Measurements from ENCODE around the gene TMEM260. TPM values are rescaled to one million over a fixed set of nuclear protein-coding genes. Genes with fewer than 3 reads are reported as not detected.
"Not testable (repeated sequence)": the region's sequence is repeated elsewhere in the genome, so short reads cannot be mapped to it uniquely, and the experiment has no call there.

TMEM260 gene
- total and polyA plus RNA-seq, 2 experiments from 2014 or later: 12.2 to 38.9 TPM

DNA sequence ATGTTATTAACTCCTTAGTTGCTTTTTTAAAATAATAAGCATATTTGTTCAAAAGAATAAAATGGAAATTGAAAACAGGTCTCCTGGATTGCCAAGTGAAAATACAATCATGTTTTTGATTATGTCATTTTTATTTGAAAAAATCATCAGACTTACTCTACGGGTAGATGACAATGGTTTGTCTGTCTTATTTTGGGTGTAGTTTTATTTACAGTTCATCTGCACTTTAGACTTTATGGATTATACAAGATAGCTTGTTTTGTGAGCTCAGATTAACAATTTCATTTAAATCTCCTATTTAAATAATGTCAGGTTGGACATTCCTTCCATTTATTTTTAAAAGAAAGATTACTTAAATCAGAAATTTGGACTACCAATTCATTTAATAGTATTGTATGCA lies 14.8 kb downstream of the TMEM260 start:
- Histone ChIP-seq H3K27me3 (no peaks in the 10 kb centered on the region), H3K9me3 (ENCODE audit: low read depth) (no peaks in the 10 kb centered on the region), H3K36me3 (no peaks in the 10 kb centered on the region), H3K27ac (no peak overlapping the region), H3K4me3 (no peak overlapping the region), H3K4me1 (ENCODE audit: low read depth) (peaks cover 14% of the 10 kb centered on the region)
- no peak for DNase-seq (ENCODE audit: low read depth in 1 of 2, low spot score in 1 of 2)
- TF ChIP-seq, protein P1, sequence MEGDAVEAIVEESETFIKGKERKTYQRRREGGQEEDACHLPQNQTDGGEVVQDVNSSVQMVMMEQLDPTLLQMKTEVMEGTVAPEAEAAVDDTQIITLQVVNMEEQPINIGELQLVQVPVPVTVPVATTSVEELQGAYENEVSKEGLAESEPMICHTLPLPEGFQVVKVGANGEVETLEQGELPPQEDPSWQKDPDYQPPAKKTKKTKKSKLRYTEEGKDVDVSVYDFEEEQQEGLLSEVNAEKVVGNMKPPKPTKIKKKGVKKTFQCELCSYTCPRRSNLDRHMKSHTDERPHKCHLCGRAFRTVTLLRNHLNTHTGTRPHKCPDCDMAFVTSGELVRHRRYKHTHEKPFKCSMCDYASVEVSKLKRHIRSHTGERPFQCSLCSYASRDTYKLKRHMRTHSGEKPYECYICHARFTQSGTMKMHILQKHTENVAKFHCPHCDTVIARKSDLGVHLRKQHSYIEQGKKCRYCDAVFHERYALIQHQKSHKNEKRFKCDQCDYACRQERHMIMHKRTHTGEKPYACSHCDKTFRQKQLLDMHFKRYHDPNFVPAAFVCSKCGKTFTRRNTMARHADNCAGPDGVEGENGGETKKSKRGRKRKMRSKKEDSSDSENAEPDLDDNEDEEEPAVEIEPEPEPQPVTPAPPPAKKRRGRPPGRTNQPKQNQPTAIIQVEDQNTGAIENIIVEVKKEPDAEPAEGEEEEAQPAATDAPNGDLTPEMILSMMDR (IDR thresholded peaks at IDR 0.05; ENCODE audit: low read depth, low read length): no peak

DNA sequence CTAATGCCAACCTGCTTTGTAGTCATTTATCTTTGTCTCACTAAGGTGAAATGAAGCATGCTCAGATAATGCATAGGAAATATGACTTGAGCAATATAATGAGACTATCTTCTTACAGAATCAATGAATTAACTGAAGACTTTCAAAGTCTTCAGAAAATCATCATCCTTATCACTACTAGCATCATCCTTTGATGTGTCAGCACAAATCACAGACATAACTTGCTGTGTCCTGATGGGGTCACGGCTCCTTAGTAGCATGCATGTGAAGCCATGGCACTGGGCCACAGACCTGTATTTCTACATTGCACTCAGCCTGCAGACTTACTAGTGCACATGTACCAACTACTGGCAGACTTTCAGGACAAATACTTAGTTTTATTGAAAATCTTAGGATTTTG lies 18.9 kb downstream of the TMEM260 start:
- no peaks in the 10 kb centered on the region for H3K36me3 ChIP-seq
- DNase-seq (ENCODE audit: low read depth in 1 of 2, low spot score in 1 of 2): no peak
- H3K4me1 ChIP-seq (ENCODE audit: low read depth): no peaks in the 10 kb centered on the region
- no peak overlapping the region for H3K27ac ChIP-seq
- H3K4me3 ChIP-seq: no peak overlapping the region
- no peaks in the 10 kb centered on the region for H3K27me3 ChIP-seq
- no peaks in the 10 kb centered on the region for H3K9me3 ChIP-seq (ENCODE audit: low read depth)
- TF ChIP-seq, protein P1 (IDR thresholded peaks at IDR 0.05; ENCODE audit: low read depth, low read length): no peak

DNA sequence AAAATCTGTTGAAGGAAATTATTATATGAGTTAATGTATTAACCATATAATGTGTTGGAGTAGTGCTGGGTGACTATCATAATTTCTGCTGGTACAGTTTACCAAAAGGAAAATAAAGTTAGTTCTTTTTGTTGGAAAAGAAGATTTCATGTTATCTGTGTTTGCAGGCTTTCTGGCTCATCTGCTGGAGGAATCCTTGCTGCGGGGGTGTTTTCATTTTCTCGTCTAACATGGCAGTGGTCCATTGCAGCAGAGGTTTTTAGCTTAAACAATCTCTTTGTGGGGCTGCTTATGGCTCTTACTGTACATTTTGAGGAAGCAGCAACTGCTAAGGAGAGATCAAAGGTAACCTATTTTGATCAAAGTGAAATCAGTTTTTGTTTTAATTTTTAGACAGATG lies 24.1 kb downstream of the TMEM260 start:
- H3K27ac ChIP-seq: no peak overlapping the region
- peak in 1 of 2 donors; percentile 6 for DNase-seq (ENCODE audit: low read depth in 1 of 2, low spot score in 1 of 2)
- no peaks in the 10 kb centered on the region for H3K4me1 ChIP-seq (ENCODE audit: low read depth)
- H3K27me3 ChIP-seq: no peaks in the 10 kb centered on the region
- no peaks in the 10 kb centered on the region for H3K9me3 ChIP-seq (ENCODE audit: low read depth)
- peaks cover 3% of the 10 kb centered on the region for H3K36me3 ChIP-seq
- no peak overlapping the region for H3K4me3 ChIP-seq
- TF ChIP-seq, protein P1 (IDR thresholded peaks at IDR 0.05; ENCODE audit: low read depth, low read length): no peak

DNA sequence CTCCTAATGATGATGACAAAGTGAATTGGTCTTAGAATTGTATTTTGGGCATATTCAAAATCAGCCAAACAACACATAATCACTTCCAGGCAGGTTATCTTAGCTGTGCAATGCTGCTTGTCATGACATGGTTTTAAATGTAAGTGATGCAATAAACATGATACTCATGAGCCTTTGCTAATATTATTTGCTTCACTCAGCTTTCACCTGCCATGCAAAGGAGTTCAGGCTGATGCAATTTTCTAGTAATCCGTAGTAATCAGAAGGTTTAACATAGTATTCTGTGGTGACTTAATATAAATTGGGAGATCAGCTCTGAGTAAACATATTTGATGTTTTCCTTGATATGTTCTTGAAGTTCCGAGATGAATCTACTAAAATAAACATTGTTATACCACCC lies 29.1 kb downstream of the TMEM260 start:
- TF ChIP-seq, protein P1 (IDR thresholded peaks at IDR 0.05; ENCODE audit: low read depth, low read length): no peak
- no peaks in the 10 kb centered on the region for H3K27me3 ChIP-seq
- no peaks in the 10 kb centered on the region for H3K9me3 ChIP-seq (ENCODE audit: low read depth)
- H3K27ac ChIP-seq: no peak overlapping the region
- H3K4me1 ChIP-seq (ENCODE audit: low read depth): no peaks in the 10 kb centered on the region
- DNase-seq (ENCODE audit: low read depth in 1 of 2, low spot score in 1 of 2): no peak
- peaks cover 15% of the 10 kb centered on the region for H3K36me3 ChIP-seq
- no peak overlapping the region for H3K4me3 ChIP-seq

DNA sequence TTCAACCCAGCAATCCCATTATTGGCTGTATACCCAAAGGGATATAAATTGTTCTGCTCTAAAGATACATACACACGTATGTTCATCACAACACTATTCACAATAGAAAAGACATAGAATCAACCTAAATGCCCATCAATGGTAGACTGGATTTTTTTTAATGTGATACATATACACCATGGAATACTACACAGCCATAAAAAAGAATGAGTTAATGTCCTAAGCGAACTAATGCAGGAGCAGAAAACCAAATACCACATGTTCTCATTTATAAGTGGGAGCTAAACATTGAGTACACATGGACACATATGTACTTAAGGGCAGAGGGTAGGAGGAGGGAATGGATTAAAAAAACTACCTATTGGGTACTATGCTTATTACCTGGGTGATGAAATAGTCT lies 32.1 kb downstream of the TMEM260 start:
- not testable (repeated sequence) for H3K4me1 ChIP-seq (ENCODE audit: low read depth); H3K9me3 ChIP-seq (ENCODE audit: low read depth); H3K27ac ChIP-seq; H3K27me3 ChIP-seq; H3K4me3 ChIP-seq; DNase-seq (ENCODE audit: low read depth in 1 of 2, low spot score in 1 of 2)
- H3K36me3 ChIP-seq: peaks cover 13% of the 10 kb centered on the region

DNA sequence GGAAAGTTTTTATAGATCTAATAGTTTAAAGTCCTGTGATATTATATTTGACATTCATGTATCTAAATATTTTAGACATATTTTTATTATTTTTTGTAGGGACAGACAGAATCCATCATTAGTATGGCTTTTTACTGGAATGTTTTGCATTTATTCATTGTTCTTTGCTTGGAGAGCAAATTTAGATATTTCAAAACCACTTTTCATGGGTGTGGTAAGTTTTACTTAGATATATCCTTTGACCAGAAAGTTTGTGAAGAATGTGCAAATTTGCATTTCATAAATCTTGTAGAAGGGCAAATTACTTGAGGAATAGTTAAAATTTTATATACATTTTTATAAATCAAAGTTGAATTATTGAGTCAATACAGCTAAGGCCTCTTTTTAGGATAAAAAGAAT lies 37.5 kb downstream of the TMEM260 start:
- Histone ChIP-seq H3K36me3 (peaks cover 20% of the 10 kb centered on the region), H3K4me1 (ENCODE audit: low read depth) (no peaks in the 10 kb centered on the region), H3K27ac (no peak overlapping the region), H3K27me3 (no peaks in the 10 kb centered on the region), H3K9me3 (ENCODE audit: low read depth) (no peaks in the 10 kb centered on the region), H3K4me3 (no peak overlapping the region)
- DNase-seq (ENCODE audit: low read depth in 1 of 2, low spot score in 1 of 2): no peak
- TF ChIP-seq, protein P1 (IDR thresholded peaks at IDR 0.05; ENCODE audit: low read depth, low read length): no peak
